ENCODE results near the gene C1orf56.

Gene C1orf56, protein sequence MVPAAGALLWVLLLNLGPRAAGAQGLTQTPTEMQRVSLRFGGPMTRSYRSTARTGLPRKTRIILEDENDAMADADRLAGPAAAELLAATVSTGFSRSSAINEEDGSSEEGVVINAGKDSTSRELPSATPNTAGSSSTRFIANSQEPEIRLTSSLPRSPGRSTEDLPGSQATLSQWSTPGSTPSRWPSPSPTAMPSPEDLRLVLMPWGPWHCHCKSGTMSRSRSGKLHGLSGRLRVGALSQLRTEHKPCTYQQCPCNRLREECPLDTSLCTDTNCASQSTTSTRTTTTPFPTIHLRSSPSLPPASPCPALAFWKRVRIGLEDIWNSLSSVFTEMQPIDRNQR

DNA sequence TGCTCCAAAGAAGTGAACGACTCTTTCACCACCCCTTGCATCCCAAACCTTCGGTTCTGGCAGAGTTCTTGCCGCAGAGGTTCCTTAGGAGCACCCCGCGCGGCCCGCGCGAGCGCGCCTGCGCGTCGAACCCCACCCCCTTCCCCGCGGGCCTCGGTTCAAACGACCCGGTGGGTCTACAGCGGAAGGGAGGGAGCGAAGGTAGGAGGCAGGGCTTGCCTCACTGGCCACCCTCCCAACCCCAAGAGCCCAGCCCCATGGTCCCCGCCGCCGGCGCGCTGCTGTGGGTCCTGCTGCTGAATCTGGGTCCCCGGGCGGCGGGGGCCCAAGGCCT, at the start of gene C1orf56:
C1orf56 (plus strand) TSS at position 161 of the 334 bp plus-strand sequence; CDS start at position 258, 97 bp downstream.
- peaks cover 3% of the 10 kb centered on the region; the same call in 1 of the 2 replicates for H3K36me3 ChIP-seq (ENCODE audit: insufficient read depth, low read length)
- no peaks in the 10 kb centered on the region for H3K9me3 ChIP-seq (ENCODE audit: control insufficient read depth, insufficient read depth, low read length)
- no peaks in the 10 kb centered on the region for H3K4me1 ChIP-seq (ENCODE audit: insufficient read depth, low read length)
- peak within 1 kb of the TSS; percentile 83 for H3K9ac ChIP-seq (ENCODE audit: low read depth, low read length)

DNA sequence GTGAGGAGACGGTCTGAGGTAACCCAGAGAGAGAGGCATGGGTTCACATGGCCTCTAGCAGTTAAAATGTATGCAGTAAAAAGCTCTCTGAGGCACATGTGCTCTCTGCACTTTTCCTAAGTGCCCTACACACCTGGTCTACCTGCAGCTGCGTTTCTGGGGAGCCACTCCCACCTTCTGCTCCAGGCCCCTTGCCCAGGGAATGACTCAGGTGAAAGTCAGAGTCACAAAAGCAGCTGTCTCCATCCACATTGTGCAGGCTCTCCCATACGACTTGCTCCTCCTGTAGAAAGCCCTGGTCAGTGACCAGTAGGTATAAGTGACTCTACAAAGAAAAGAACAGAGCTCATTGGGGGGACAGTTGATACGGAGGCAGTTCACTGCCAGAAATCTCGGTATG, 49.6 kb upstream of the C1orf56 start:
- Histone ChIP-seq H3K9ac (ENCODE audit: low read depth, low read length) (no peak overlapping the region), H3K9me3 (ENCODE audit: control insufficient read depth, insufficient read depth, low read length) (no peaks in the 10 kb centered on the region), H3K4me1 (ENCODE audit: insufficient read depth, low read length) (peaks cover 17% of the 10 kb centered on the region; the same call in 1 of the 2 replicates), H3K36me3 (ENCODE audit: insufficient read depth, low read length) (peaks cover 2% of the 10 kb centered on the region; the same call in 1 of the 2 replicates)

DNA sequence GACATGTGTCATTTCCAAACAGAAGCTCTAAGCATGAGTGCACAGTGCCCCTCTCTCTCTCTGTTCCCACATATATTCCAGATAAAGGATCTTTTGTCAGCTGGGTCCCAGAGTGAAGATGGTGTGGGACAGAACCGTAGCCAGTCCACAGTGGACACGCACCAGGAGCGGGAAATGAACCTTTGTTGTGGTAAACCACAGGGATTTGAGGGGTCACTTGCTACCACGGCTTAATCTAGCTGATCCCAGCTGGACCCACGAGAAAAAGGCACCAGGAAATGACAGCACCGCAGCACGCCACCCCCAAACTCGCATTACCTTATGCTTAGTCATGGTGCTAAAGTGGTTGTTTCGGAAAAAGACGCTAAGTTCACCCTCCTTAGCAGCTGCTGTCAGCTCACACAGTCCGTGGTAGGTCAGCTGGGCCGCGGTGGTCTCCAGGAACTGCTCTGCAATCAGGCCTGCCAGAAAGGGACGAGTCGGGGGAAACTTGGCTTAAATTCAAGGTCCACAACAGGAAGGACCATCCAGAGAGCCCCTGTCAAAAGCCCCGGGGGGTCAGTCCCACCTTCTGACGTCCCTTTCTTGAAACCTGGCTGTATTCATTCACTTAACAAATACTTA, 48.4 kb upstream of the C1orf56 start:
- Histone ChIP-seq H3K9me3 (ENCODE audit: control insufficient read depth, insufficient read depth, low read length) (no peaks in the 10 kb centered on the region), H3K36me3 (ENCODE audit: insufficient read depth, low read length) (peaks cover 2% of the 10 kb centered on the region; the same call in 1 of the 2 replicates), H3K4me1 (ENCODE audit: insufficient read depth, low read length) (peaks cover 17% of the 10 kb centered on the region; the same call in 1 of the 2 replicates), H3K9ac (ENCODE audit: low read depth, low read length) (no peak overlapping the region)

DNA sequence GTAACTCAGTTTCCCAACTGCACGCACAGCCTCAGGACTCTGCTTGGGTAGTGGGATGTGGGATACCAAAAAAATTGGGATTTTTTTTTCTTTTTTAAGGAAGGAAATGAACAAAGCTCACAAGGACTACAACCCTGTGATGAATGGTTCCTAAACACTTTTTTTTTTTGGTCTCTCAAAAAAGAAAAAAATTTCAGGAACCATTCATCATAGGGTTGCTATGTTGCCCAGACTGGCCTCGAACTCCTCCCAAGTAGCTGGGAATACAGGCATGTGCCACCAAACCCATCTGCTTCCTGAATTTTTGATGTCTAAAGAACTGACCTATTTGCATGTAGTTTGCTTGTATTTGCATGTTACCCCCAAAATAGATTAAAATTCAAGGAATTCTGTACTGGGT, 47.6 kb upstream of the C1orf56 start:
- H3K4me1 ChIP-seq (ENCODE audit: insufficient read depth, low read length): peaks cover 17% of the 10 kb centered on the region; the same call in 1 of the 2 replicates
- H3K36me3 ChIP-seq (ENCODE audit: insufficient read depth, low read length): peaks cover 2% of the 10 kb centered on the region; the same call in 1 of the 2 replicates
- H3K9ac ChIP-seq (ENCODE audit: low read depth, low read length): no peak overlapping the region
- H3K9me3 ChIP-seq (ENCODE audit: control insufficient read depth, insufficient read depth, low read length): no peaks in the 10 kb centered on the region

DNA sequence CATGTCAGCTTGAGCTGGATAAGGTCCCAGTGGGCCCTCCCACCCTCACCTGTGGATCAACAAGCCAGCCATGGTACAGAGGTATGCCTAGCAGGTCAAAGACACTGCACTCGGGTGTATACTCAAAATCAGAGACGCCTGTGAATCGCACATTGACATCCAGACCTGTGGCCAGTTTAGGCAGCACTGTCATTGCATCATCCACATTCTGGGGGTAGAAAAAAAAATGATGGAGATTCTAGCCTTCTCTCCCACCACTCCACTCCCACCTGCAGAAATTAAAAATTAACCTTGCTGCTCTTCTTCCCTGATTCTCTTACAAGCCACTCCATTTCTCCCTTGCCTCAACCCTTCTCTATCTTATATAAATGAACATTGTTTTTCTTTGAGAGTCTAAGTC, 47.1 kb upstream of the C1orf56 start:
- H3K9ac ChIP-seq (ENCODE audit: low read depth, low read length): no peak overlapping the region
- H3K4me1 ChIP-seq (ENCODE audit: insufficient read depth, low read length): peaks cover 18% of the 10 kb centered on the region; the same call in 1 of the 2 replicates
- H3K9me3 ChIP-seq (ENCODE audit: control insufficient read depth, insufficient read depth, low read length): no peaks in the 10 kb centered on the region
- H3K36me3 ChIP-seq (ENCODE audit: insufficient read depth, low read length): peaks cover 2% of the 10 kb centered on the region; the same call in 1 of the 2 replicates

DNA sequence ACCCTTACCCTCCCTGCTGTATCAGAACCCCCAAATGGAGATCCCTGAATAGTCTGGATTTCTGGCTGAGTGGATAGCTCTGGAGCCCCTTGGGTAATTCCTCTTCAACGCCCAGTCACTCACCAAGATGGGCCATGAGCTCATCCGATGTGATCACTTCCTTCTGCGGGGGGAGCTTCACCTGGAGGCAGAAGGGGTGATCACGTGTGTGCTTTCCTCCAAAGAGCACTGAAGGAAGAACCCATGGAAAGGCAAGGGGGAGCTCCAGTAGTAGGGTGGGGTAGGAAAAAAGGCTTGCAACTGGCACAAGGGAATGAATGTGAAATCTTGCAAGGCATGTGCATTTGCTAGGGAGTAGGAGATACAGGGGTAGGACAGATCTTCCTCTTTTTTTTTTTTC, 45.9 kb upstream of the C1orf56 start:
- Histone ChIP-seq H3K9ac (ENCODE audit: low read depth, low read length) (peak overlapping the region; percentile 30; the same call in 1 of the 2 replicates), H3K4me1 (ENCODE audit: insufficient read depth, low read length) (peaks cover 22% of the 10 kb centered on the region; the same call in 1 of the 2 replicates), H3K36me3 (ENCODE audit: insufficient read depth, low read length) (peaks cover 2% of the 10 kb centered on the region; the same call in 1 of the 2 replicates), H3K9me3 (ENCODE audit: control insufficient read depth, insufficient read depth, low read length) (no peaks in the 10 kb centered on the region)

DNA sequence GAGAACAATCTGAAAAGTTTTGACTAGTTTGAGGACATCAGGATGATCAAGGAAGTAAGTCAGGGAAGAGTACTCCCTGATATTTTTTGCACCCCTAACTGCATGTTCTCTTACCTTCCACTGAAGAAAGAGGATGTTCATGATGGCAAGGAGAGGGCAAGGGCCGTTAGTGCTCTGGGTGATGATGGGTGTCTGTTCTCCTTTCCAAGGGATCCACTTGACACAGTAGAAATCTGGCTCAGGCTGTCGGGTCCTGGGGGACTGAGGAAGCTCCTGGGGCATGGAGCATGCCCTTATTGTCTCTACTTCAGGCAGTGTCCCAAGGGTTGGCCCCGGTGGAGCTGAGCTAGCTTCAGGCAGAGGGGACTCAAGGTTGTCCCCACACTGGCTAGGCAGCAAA, 45.5 kb upstream of the C1orf56 start:
- H3K4me1 ChIP-seq (ENCODE audit: insufficient read depth, low read length): peaks cover 25% of the 10 kb centered on the region; the same call in 1 of the 2 replicates
- H3K9me3 ChIP-seq (ENCODE audit: control insufficient read depth, insufficient read depth, low read length): no peaks in the 10 kb centered on the region
- H3K36me3 ChIP-seq (ENCODE audit: insufficient read depth, low read length): peaks cover 2% of the 10 kb centered on the region; the same call in 1 of the 2 replicates
- no peak overlapping the region for H3K9ac ChIP-seq (ENCODE audit: low read depth, low read length)

DNA sequence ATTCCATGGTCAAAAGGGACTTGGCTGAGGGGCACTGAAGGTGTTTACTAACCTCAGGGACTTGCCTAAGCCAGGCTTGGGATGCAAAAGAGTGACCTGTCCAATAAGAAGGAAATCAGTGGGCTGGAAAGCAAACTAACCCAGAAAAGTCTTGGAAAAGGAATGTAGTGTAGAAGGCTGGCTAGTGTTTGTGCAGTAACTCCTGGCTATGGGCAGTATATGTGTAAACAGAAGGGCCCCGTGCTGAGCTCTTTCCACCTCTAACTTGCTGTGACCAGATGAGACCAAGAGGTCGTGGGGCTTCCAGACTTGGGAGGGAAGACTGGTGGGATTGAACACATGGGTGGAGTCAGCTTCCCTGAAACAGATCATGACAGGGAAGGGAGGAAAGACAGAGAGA, 44.9 kb upstream of the C1orf56 start:
- peaks cover 2% of the 10 kb centered on the region; the same call in 1 of the 2 replicates for H3K36me3 ChIP-seq (ENCODE audit: insufficient read depth, low read length)
- H3K9ac ChIP-seq (ENCODE audit: low read depth, low read length): no peak overlapping the region
- peaks cover 25% of the 10 kb centered on the region for H3K4me1 ChIP-seq (ENCODE audit: insufficient read depth, low read length)
- no peaks in the 10 kb centered on the region for H3K9me3 ChIP-seq (ENCODE audit: control insufficient read depth, insufficient read depth, low read length)

DNA sequence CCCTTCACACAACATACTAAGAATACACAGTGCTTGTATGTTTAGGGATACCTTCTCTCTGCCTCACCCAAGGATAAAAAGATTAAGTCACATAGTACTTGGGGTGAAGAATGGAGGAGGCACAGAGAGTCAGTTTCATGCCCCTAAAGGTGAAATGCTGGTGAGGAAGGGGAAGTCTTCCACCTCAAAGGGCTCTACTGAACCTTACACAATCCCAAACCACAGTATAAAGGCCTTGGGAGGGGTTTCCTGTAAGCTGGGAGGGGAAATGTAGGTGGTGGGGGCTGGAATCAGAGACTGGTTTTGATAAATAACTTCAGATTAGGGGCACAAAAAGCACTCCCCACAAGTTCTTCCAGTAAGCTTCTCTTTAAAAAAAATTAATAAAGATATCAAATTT, 44.4 kb upstream of the C1orf56 start:
- Histone ChIP-seq H3K36me3 (ENCODE audit: insufficient read depth, low read length) (peaks cover 2% of the 10 kb centered on the region; the same call in 1 of the 2 replicates), H3K9ac (ENCODE audit: low read depth, low read length) (no peak overlapping the region), H3K4me1 (ENCODE audit: insufficient read depth, low read length) (peaks cover 29% of the 10 kb centered on the region), H3K9me3 (ENCODE audit: control insufficient read depth, insufficient read depth, low read length) (no peaks in the 10 kb centered on the region)

DNA sequence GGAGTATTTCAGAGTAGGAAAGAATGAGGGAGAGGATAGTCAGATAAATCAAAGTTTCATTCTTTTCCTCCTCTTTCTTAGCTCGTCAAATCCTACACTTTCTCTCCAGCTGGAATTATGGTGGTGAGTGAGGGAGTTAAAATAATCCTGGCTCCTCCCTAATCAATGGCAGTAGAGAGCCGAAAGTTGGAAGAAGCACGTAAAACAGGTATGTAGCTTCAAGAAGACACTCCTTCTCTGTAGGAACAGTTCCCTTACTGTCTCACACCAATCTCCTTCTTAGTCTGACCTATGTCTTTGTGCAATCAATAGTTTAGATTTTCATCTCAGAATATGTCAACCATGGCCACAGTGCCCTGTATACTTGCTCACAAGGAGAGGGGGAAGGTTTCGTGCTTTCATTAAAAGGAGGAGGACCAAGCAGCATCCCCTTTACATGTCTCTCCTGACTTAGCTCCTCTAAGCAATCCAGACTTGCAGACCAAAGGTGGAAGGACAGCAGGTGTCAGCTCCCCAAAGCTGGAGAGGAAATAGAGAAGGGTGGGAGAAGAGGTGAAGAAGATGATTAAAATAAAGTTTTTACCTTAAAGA, 41.7 kb upstream of the C1orf56 start:
- Histone ChIP-seq H3K9me3 (ENCODE audit: control insufficient read depth, insufficient read depth, low read length) (no peaks in the 10 kb centered on the region), H3K36me3 (ENCODE audit: insufficient read depth, low read length) (no peaks in the 10 kb centered on the region), H3K4me1 (ENCODE audit: insufficient read depth, low read length) (peaks cover 27% of the 10 kb centered on the region), H3K9ac (ENCODE audit: low read depth, low read length) (peak overlapping the region; percentile 60)

DNA sequence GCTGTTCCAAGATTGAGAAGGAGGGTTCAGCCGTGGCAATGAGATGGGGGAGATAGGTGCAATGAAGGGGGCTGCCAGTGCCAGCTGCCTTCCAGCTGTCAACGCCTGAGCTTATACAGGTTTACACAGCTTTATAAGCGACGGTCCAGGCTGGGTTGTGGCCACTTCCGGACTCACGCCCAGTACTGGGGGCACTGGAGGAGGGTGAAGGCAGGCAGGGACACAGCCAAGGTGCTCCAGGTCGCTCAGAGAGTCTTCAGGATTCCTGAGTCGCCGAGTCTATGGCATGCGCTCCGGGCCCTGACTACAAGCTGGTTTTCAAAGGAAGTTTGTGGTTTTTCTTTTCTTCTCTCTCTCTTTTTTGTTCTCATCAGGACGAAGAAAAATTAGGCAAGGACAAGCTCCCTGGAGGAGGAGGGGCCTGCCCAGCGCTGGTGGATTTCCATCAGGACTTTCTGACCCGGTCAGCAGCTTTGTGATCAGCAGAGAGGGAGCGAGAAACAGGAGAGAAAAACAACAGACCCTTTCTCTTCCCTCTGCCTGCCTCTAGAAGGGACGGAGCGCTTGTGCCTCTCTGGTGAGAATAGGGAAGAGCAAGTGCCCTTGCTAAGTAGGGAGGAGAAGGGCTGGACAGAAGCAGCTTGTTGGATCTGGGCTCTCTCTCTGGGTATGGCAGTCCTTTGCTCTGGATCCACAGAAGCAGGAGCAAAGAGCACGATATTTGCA, 41.1 kb upstream of the C1orf56 start, which contains the start of gene MINDY1:
MINDY1 (minus strand) TSS at position 576 of the 726 bp plus-strand sequence. CDS start 4,285 bp downstream, outside the sequence.
- Histone ChIP-seq H3K9ac (ENCODE audit: low read depth, low read length) (peak within 1 kb of the TSS; percentile 60), H3K36me3 (ENCODE audit: insufficient read depth, low read length) (no peaks in the 10 kb centered on the region), H3K9me3 (ENCODE audit: control insufficient read depth, insufficient read depth, low read length) (no peaks in the 10 kb centered on the region), H3K4me1 (ENCODE audit: insufficient read depth, low read length) (peaks cover 24% of the 10 kb centered on the region)

DNA sequence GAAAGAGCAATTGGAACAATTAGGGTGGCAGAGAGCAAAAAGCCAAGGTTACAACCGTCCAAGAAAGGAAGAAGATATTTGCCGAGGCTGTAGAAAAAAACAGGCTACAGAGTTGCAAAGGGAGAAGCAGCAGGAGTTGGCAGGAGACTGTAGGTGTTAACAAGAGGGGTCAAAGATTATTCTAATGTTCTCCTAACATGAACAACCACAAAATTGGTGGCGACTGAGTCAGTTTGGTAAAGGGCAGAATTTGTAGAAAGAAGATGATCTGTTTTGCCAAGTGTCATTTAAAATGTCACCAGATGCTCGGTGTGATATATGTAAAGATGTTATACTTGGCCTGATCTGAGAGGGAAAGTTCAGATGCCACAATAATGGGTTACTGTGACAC, 39.7 kb upstream of the C1orf56 start:
- no peaks in the 10 kb centered on the region for H3K36me3 ChIP-seq (ENCODE audit: insufficient read depth, low read length)
- H3K9ac ChIP-seq (ENCODE audit: low read depth, low read length): peak overlapping the region; percentile 72; the same call in 1 of the 2 replicates
- H3K4me1 ChIP-seq (ENCODE audit: insufficient read depth, low read length): peaks cover 18% of the 10 kb centered on the region
- no peaks in the 10 kb centered on the region for H3K9me3 ChIP-seq (ENCODE audit: control insufficient read depth, insufficient read depth, low read length)

DNA sequence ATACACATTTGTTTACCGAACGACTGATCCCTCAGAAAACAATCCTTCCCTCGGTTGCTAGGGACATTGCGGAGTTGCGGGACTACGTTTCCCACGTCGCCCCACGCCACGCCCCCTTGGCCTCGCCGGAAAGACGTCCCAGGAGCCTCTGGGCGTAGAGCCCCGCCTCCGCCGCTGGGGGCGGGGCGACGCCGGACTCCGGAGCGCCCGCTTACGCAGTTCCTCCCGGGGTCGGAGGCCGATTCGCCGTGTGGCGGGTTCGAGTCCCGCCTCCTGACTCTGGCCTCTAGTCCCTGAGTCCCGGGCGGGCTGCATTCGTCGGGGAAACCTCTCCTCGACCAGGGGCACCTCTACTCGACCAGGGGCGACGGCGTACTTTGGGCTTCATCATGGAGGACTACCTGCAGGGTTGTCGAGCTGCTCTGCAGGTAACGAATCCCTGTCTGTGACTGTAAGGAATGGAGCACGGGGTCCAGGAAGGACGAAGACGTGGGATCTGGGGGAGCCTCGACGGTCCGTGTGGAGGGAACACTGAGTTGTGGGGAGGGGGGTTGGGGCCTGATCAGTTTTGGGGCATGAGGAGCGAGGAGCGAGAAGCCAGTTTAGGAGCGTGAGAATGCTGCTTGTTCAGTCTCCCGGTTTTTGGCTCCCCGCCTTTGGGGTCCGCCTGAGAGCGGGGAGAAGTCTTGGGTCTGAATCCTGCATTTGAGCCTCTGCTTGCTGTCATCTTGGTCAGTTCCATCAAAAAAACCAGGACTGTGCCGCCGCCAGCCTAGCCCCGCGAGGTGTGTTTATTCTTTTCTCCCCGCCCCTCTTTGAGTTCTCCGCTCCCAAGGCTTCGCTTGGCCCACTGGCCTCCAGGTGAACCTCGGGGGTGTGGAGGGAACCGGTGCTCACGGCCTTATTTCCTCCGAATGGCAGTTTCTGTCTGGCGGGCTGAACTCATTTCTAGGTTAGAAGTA, 39.0 kb upstream of the C1orf56 start, which contains the start of gene PRUNE1:
PRUNE1 (plus strand) TSS at position 206 of the 962 bp plus-strand sequence; CDS start at position 390, 184 bp downstream.
- Histone ChIP-seq H3K36me3 (ENCODE audit: insufficient read depth, low read length) (no peaks in the 10 kb centered on the region), H3K4me1 (ENCODE audit: insufficient read depth, low read length) (peaks cover 18% of the 10 kb centered on the region), H3K9me3 (ENCODE audit: control insufficient read depth, insufficient read depth, low read length) (no peaks in the 10 kb centered on the region), H3K9ac (ENCODE audit: low read depth, low read length) (peak within 1 kb of the TSS; percentile 72)
